GM19452 (cell line): ENCODE data around the gene RNFT1.
"Not testable (repeated sequence)": the region's sequence is repeated elsewhere in the genome, so short reads cannot be mapped to it uniquely, and the experiment has no call there.

ENCODE experiments used
- ATAC-seq: cut with Tn5 transposase; IDR thresholded peaks from one replicate; pipeline ENCODE4 v1.9.1; 2021; ENCODE audit not compliant: unreplicated experiment

The RNFT1 gene, protein sequence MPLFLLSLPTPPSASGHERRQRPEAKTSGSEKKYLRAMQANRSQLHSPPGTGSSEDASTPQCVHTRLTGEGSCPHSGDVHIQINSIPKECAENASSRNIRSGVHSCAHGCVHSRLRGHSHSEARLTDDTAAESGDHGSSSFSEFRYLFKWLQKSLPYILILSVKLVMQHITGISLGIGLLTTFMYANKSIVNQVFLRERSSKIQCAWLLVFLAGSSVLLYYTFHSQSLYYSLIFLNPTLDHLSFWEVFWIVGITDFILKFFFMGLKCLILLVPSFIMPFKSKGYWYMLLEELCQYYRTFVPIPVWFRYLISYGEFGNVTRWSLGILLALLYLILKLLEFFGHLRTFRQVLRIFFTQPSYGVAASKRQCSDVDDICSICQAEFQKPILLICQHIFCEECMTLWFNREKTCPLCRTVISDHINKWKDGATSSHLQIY

DNA sequence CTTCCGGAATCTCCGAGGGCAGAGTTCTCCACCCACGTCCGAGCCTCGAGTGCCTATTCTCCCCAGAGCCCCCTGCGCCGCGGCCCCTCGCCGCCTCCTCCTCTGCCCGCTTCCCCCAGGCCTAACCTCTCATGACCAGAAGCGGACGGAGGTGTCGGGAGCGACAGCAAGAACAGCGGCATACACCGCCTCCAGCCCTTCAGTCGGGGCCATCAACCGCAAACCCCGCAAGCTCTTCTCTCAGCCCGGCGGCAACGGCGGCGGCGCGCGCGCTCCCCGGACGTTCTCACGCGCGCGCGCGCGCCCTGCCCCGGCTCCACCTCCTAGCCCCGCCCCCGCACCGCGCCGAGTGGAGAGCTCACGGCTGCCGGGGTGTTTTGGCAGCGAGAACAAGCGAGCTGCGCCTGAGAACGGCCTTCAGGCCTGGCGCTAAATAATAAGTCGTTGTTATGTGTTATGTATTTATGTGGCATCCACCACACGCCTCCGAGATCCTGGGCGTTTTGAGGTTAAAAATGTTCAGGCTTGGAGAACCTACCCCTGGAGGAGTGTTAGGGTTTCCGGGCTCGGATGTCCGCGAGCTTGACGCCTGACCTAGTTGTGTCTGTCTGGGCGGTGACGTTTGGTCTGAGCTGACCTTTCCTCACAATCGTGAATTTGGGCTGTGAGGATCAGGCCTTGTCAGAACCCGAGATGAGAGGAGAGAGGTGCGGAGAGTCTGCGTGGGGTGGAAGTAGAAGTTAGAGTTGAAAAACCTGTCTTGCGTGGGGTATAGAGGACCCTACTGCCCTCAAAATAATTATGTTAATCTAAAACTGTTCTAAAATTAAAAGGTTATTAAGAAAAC, at the start of gene RNFT1:
RNFT1 (minus strand) TSS at position 259 of the 847 bp plus-strand sequence; CDS start at position 182, 77 bp downstream.
- peak; percentile 89 for ATAC-seq

DNA sequence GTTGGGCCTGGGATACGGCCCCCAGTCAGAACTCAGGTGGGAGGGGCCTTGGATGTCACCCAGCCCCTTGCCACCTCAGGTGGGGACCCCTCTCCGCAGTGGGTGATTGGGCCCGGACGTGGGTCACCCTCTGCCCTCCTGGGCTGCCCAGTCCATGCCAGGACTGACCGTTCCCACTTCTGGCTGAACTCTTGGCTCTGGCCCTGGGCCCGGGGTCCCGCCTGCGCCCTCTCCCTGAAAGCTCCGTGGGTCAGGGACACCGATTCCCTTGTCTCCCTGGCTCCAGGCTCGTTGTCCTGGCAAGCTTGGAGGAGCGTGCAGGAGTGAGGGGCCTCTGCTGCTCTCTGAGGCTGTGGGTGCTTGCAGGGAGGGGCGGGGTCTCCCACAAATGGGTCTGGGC, 44.8 kb upstream of the RNFT1 start:
- ATAC-seq: not testable (repeated sequence)

DNA sequence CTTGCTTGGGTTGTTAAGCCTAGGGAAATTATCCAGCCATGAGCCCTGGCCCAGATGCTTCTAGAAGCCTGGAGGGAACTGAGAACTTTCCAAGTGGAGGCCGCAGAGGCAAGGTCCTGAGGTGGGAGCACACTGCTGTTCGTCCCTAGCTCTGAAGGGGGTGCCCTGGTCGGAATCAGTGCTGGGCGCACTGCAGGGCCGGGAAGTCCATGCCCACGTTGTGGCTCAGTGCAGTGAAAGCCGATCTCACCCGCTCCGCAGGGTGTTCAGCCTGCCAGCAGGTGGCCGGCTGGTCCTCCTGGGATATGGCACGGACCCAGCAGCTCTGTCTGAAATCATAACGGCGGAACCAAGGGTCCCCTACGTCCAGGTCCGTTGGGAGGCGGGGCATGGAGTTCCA, 43.8 kb upstream of the RNFT1 start:
- not testable (repeated sequence) for ATAC-seq

DNA sequence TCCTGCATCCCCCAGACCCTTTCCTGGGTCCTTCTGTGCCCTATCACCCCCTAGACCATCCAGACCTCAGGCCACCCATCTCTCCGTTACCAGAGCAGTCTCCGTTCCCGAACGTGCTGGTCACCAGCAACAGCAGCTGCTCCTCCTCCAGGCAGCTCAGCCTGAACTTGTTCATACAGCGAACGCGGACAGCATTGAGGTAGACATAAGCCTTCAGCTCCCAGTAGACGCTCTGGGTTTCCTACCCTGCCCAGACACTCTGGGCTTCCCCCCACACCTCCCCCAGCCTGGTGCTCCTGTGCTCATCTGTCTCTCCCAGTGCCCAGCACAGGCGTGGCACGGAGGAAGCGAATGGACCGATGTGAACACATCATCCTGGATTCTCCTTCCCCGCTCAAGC, 41.6 kb upstream of the RNFT1 start:
- ATAC-seq: no peak

DNA sequence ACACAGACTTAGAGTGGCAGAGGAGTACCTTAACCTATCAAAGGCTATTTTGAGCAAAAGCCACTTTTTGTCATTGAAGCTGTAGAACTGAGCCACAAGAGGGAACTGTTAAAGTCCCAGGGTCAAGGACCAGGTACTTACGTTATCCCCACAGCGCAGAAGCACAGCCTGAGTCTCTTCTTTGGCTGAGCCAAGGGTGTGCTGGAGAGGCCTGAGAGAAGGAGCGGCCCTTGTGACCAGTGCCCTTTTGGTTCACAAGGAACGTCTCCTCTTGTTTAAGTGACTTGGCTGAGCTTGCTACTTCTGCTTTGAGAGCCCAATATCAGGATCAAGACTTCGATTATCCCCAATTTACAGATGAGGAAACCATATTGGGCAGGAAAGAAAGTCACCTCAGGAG, 40.0 kb upstream of the RNFT1 start:
- ATAC-seq: not testable (repeated sequence)

DNA sequence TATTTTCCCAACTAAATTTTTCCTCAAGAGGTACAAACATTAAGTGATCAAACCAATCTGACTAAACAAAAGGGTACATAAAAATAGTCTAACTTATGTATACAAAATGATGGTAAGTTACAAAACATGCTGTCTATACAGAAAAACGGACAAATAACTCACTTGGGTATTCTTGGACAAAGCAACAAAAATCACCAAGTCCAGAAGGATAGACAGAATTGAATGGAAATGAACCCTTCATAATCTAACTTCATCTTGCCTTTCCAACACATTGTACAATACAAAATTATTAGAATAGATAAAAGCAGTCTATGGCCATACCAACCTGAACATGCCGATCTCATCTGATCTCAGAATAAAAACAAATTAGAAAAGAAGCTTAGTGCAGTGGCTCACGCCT, 37.9 kb upstream of the RNFT1 start:
- ATAC-seq: not testable (repeated sequence)

DNA sequence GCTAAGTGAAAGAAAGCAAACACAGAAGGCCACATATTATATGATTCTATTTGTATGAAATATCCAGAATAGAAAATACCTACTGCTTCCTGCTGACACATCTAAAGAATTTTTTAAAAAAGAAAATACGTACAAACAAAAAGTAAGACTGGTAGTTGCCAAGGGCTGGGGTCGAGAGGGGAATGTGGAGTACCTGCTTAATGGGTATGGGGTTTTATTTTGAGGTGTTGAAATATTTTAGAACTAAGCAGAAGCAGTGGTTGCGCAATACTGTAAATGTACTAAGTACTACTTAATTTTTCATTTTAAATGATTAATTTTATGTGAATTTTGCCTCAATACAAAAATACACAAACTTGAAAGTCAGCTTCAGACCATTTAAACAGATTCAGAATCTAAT, 32.1 kb upstream of the RNFT1 start:
- not testable (repeated sequence) for ATAC-seq

DNA sequence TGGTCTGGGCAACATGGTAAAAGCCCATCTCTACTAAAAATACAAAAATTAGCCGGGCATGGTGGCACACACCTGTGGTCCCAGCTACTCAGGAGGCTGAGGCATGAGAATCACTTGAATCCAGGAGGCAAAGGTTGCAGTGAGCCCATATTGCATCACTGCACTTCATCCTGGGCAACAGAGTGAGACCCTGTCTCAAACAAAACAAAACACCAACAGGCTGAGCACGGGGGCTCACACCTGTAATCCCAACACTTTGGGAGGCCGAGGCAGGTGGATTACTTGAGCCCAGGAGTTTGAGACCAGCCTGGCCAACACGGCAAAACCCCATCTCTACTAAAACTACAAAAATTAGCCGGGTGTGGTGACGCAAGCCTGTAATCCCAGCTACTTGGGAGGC, 10.6 kb upstream of the RNFT1 start:
- ATAC-seq: not testable (repeated sequence)

DNA sequence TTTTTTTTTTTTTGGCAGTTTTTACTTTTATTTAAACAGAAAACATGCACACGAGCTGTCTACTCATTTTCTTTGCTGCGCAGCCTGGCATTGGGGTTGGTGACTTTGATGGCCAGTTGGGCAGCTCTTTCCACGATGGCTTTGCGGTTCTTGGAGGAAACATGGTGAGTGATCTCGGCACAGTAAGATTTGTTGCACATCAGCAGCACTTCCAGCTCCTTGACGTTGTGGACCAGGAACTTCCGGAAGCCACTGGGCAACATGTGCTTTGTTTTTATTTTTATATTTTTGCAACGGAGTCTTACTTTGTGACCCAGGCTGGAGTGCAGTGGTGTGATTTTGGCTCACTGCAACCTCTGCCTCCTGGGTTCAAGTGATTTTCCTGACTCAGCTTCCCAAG, 8.9 kb upstream of the RNFT1 start:
- not testable (repeated sequence) for ATAC-seq

DNA sequence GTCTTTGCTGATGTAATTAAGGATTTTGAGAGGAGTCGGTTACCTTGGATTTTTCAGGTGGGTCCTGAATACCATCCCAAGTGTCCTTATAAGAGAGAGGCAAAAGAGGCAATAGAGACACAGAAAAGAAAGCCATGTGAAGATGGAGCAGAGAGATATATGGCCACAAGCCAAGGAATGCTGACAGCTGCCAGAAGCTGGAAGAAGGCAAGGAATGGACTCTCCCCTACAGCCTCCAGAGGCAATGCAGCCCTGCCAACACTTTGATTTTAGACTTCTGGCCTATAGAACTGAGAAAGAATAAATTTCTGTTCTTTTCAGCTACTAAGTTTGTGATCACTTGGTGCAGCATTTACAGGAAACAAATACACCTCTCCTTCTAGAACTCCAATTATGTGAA, 8.2 kb upstream of the RNFT1 start:
- no peak for ATAC-seq

DNA sequence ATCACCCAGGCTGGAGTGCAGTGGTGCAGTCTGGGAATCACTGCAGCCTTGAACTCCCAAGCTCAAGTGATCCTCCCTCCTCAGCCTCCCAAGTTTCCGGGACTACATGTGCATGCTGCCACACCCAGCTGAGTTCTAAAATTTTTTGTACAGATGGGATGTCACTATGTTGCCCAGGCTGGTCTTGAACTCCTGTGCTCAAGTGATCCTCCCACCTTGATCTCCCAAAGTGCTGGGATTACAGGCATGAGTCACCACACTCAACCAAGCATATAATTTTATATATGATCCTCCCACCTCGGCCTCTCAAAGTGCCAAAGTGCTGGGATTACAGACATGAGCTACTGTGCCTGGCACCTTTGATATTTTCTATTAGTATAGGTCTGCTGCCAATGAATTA, 7.2 kb upstream of the RNFT1 start:
- not testable (repeated sequence) for ATAC-seq

DNA sequence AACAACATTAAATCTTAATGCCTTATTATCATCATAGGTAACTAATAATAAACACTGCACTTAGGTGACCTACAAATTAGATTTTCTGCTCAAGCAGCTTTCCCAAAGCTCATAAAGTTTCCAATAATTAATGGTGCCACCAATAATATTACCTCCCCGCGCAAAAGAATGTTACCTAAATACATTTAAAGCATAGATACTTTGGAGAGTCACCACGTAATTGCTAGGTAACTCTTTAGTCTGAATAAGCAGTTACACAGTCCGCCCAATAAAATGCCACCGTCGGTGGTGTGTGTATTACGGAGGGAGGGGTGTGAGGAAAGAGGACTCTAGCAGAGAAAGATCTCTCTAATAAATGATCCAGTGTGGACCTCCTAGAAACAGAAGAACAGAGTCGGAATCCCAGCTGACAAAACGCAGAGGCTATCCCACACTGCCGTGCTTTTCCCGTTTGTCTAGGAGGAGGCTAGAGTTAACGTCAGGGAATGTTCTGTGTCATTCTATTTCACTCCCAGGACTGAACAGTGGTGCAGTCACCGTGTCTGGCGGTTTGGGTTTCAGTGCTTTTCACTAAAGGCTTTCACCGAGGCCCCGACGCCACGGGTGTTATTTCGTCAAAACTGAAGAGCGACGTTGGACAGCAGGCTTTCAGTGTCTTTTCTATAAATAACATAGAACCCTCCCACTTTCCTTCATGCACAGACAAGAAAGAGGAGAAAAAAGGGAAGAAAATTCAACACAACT, 630 bp downstream of the RNFT1 start:
- ATAC-seq: peak; percentile 41

DNA sequence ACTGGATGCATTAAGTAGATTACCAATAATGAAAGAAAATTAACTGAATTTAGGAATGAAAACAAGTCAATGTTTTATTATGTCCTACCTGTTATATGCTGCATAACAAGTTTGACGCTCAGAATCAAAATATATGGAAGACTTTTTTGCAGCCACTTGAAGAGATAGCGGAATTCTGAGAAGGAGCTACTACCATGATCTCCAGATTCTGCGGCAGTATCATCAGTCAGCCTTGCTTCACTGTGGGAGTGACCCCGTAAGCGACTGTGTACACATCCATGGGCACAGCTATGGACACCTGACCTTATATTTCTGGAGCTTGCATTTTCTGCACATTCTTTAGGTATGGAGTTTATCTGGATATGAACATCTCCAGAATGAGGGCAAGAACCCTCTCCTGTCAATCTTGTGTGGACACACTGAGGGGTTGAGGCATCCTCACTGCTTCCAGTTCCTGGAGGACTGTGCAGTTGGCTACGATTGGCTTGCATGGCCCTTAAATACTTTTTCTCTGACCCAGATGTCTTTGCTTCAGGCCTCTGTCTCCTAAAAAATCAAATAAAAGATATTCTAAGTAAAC, 1.7 kb downstream of the RNFT1 start:
- no peak for ATAC-seq

DNA sequence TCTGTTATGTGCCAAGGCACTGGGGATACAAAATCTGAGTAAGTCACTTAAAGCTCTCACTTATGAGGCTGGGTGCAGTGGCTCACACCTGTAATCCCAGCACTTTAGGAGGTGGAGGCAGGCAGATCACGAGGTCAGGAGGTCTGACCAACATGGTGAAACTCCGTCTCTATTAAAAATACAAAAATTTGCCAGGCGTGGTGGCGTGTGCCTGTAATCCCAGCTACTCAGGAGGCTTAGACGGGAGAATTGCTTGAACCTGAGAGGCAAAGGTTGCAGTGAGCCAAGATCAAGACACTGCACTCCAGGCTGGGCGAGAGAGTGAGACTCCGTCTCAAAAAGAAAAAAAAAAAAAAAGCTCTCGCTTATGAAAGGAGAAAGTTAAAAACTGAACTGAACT, 5.0 kb downstream of the RNFT1 start:
- ATAC-seq: not testable (repeated sequence)

DNA sequence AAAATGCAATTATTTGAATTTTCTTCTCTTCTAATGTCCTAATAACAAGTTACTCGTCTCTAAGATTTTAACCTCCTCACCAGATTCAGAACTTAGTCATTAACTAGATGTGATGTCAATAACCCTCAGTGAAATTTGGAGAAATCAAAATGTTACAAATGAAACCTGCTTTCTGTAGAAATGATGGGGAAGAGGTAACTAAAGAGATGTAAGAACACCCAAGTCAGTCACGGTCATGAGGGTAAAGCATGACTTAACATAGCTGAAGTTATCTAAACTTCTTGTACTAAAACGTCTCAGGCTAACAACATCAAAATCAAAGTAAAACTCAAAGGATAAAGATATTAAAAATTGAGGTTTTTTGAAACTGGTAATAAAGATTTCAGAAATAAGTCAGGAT, 9.7 kb downstream of the RNFT1 start:
- ATAC-seq: no peak

DNA sequence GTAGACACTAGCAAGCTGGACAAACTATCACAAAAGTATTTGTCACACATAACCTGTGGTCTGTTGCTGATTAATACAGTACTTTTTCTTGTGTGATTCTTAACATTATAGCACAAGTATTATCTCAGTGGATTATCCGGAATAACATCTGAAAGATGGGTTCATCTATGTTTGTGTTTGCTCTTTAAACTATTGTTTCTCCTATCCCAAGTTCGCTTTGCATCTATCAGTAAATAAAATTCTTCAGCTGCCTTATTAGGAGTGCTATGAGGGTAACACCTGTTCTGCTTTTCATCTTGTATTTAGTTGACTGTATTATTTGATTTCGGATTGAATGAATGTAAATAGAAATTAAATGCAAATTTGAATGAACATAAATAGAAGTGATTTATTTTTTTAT, 14.5 kb downstream of the RNFT1 start:
- no peak for ATAC-seq

DNA sequence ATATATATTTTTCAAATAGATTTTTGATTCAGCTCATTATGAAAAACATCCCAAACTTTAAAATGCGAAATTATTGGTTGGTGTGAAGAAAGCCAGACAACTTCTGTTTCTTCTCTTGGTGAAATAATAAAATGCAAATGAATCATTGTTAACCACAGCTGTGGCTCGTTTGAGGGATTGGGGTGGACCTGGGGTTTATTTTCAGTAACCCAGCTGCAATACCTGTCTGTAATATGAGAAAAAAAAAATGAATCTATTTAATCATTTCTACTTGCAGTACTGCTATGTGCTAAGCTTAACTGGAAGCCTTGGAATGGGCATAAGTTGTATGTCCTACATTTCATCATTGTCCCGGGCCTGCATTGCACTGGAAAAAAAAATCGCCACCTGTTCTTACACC, 17.2 kb downstream of the RNFT1 start:
- not testable (repeated sequence) for ATAC-seq

DNA sequence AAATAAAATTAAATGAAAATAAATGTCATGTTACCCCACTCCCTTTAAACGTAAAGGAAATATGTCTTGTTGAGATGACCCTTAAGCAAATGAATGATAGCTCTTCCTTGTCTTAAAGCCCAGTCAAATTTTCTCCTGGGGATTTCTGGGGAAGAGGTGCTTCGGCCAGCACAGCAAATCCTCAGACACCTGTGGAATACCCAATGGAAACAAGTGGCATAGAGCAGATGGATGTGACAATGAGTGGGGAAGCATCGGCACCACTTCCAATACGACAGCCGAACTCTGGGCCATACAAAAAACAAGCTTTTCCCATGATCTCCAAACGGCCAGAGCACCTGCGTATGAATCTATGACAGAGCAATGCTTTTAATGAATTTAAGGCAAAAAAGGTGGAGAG, 18.1 kb downstream of the RNFT1 start:
- not testable (repeated sequence) for ATAC-seq

DNA sequence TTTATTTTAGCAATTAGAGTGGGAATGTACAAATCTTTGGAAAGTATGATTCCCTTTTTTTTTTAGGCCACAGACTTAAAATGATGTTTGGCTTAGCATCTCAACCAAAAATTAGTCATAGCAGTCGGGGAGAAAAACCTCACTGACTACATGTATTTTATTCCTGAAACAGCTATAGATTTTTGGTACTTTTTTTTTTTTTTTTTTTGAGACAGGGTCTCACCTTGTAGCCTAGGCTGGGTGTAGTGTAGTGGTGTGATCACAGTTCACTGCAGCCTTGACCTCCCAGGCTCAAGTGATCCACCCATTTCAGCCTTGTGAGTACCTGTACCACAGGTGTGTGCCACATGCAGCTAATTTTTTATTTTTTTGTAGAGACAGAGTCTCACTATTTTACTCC, 23.4 kb downstream of the RNFT1 start:
- ATAC-seq: no peak

DNA sequence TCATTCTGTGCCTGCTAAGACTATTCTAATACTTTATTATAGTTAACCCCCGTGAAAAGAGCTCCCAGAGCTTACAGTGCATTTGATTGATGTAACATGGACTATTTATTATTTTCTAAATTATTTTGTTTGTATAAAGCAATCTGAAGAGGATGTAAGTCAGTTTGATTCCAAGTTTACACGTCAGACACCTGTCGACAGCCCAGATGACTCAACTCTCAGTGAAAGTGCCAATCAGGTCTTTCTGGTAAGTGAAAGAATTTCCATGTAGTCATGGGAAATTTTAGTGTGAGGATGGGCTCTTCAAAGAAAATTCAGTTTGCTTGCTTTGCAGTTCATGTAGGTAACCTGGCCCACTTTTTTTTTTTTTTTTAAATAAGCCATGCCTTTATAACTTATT, 23.8 kb downstream of the RNFT1 start:
- ATAC-seq: not testable (repeated sequence)

DNA sequence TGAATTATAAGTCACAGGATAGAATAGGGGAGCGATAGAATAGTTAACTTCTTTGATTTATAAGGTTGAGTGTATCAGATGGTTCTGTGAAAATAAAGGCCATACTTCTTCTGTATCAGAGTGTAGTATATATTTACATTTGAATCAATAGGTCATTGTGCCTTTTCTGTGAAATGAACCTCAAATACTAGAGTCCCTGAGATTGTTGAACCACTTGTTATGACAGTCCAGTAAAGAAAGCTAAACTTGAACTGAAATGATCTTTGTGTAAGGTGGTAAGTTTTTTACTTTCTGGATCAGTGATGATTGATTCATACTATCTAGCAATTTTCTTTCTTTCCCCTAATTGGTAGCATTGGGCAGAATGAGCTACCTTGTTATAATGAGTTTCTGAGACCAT, 31.2 kb downstream of the RNFT1 start:
- ATAC-seq: not testable (repeated sequence)
